GM18858 (cell line): Measurements from ENCODE around the gene SCN7A.

Experiments used
- ATAC-seq: cut with Tn5 transposase; IDR thresholded peaks from one replicate; pipeline ENCODE4 v1.9.1; 2021; ENCODE audit not compliant: unreplicated experiment

SCN7A gene

DNA sequence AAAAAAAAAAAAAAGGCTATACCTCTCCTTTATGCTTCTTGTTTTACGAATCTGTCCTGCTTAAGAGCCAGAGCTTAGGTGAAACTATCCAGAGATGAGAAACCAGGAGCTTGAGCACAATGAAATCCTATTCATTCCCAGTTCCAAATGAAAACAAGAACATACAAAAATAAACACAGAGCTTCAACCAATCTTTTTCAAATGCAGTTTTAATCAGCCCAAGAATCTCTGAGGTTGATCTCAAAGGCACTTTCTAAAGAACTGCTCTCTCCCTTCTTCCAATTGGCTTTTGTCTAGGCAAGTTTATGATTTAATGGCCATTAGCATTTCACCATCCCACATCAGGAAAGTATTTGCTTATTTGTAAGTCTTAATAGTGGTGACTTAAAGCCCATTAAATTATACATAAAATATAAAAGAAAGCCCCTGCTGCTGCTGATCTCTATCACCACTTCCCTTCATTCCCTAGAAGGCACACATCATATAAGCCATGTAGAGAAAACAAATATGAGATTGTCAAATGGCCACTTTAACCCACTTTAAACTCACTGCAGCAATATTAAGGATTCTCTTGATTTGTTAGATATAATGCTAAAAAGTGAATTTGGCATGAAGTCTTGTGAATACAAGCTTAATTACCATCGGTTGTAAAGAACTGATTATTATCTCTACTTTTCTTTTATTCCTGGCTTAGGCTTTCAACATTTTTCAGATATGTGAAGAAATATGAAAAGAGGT lies 89.0 kb downstream of the SCN7A start:
- ATAC-seq = no peak

DNA sequence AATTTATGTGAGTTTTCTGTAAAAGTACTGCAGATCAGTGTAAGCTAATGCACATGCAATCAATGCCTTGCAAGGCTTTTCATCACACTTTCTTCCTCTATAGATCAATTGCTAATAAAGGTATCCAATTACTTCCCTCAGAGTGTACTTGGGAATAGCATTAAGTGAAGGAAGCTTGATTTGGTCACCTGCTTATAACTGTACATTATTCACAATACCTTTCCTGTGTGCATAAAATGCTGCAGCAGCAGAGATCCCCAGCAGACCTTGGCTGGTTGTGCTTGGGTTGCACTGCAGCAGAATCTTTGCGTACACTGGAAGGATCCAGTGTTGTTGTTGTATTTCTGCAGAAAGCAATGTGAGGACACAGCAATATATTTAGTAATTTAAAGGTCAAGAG lies 99.8 kb downstream of the SCN7A start:
- no peak for ATAC-seq

DNA sequence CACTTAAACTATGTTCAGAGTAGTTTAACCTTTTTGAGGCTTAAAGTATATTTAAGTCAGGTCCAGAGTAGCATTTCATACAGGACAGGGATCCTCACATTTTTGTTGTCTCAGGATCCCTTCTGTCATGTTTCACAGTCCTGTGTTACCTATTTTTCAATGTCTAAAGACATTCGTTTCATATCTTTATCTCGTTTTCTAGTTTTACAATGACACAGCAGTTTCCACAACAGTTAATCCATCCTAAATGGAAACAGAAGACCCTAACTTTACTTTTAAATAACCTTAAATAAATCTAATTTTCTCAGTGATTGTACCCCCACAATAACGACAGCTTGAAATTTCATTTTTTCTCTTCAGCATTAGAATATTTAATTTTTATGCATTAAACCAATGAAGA lies 101.0 kb downstream of the SCN7A start:
- ATAC-seq = no peak

DNA sequence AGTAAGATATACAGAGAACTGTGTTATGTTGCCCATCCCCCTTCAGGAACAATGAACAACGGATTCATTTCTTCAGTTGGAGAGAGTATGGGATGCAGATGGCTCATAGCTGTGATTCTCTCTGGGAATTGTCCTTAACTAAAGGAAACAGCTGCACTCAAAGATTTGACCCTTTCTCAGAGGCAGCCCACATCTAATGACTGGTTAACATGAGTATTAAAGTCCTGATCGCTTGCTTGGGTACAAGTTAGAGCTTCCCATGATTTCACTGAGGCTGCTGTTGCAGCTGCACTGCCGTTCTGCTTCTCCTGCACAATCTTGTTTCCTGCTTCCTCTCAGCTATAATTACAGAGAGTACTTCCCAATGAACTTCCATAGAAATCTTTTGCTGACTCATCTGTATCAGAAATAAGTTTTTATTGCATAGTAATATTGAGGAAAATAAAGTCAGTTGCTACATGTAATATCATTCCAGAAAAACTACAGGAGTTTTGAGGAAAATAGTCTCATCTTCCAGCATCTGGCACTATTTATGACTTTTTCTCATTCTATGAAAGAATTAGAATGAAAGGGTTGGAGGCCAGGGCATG lies 105.5 kb downstream of the SCN7A start:
- ATAC-seq = no peak

DNA sequence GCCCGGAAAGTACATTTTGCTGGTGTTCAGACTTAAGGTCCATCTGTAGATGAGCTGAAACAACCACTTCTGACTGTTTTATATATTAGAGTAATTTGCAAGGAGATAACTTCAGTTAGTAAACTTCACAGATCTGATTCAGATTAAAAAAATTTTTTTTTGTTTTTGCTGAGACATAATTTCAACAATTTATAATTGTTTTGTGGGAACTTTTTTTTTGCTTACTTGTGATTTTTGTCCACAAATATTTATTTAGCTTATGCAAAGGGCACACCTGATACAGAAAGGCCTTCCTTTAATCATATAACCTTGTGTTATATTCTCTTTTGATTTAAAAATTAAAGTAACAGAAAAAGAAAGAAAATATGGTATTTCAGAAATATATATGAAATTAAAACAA lies 108.7 kb downstream of the SCN7A start:
- ATAC-seq = no peak

DNA sequence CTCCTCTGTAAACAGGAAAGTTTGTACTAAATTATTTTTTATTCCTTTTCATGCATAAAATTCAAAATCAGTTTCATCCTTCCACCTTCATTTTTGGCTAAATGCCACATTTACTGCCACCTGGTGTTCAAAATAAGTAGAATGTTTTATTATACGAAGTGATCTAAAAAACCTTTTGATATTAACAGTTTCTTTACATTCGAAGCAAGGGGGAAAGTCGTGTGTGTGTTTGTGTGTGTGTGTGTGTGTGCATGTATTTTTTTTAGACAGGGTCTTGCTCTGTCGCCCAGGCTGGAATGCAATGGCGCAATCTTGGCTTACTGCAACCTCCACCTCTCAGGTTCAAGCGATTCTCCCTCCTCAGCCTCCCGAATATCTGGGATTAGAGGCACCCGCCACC lies 109.3 kb downstream of the SCN7A start:
- ATAC-seq = no peak

- no peak for ATAC-seq
These were observed 111.6 kb downstream of the SCN7A start for GRCh38 chr2:166382448-166382847.

GRCh38 chr2:166380615-166381014 lies 113.4 kb downstream of the SCN7A start:
- no peak for ATAC-seq

- no peak for ATAC-seq
These were observed 117.2 kb downstream of the SCN7A start for GRCh38 chr2:166376873-166377272.

DNA sequence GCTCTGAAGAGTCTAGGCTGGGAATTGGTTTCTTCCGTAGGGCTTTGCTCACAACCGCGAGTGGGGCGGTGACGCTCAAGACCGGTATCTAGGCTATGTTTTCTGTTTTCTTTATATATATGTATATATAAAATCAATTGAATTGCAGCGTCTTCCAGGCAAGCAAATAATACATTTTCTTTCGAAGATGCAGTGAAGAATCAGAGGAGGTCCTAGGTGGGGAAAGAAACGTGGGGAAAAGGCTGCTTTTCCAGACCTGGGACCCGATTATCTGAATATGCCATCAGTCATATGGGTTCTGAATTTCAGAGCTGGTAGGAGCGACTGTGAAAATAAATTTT lies 117.6 kb downstream of the SCN7A start:
- ATAC-seq = no peak

GRCh38 chr2:166375736-166376487 lies 118.1 kb downstream of the SCN7A start, which contains the start of gene SCN9A:
Gene SCN9A (minus strand): TSS chr2:166375944. CDS start chr2:166311756, 64,188 bp downstream.
- ATAC-seq = peak; percentile 40

DNA sequence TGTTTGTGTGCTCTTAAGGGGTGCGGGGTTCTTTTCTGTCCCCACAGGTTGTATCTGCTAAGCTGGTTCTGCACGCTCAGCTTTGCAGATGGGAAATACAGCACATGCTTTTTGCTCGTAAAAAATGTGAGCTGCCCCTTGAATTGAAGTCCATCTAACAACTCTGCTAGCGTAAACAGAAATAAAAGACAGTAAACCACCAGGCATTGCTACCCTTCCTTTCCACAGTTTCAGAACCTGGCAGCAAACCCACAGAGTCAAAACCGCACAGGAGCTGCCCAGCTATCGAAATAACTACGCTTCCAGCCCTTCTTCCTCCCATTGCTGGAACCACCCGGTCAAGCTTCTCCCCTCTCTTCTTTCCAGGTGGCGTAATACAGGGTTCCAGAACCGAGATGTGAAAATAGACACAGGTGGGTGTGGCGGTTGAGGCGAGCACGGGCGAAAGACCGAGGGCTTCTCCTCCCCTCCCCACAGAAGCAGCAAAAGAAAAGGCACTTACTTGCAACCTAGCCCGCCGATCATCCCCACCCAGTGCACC lies 118.8 kb downstream of the SCN7A start:
- peak; percentile 5 for ATAC-seq

DNA sequence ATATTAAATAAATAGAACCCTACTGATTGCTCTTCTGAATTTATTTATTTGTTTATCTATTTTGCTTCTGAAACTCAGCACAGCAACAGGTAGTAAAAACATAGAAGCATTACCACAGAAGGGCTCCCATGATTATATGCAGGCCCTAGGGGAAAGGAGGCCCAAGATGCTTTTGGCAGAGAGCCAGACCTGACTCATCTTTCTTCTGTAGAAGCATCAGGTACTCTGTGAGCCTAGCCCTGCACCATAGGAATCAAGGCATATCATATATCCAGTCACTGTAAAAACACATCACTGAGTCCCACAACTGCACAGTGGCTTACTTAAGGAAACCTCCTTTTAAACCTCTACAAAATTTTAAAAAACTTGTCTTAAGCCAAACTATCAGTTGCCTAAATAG lies 120.1 kb downstream of the SCN7A start:
- no peak for ATAC-seq

DNA sequence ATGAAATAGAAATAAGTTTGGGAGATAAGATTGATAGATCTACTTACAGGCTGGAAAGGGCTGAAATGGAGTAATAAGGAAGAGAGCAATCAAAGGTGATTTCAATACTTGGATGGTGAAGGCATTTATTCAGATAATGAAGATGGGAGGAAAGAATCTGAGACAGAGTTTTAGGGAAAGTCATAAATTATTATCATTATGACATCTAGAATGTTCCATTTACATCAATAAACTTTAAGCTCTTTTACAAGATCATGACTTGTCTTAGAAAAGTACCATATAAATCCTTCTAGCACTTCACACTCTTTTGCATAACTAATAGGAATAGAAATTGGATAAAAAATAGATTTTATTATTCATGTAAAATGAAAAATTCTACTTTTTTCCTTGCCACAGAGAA lies 120.5 kb downstream of the SCN7A start:
- no peak for ATAC-seq

DNA sequence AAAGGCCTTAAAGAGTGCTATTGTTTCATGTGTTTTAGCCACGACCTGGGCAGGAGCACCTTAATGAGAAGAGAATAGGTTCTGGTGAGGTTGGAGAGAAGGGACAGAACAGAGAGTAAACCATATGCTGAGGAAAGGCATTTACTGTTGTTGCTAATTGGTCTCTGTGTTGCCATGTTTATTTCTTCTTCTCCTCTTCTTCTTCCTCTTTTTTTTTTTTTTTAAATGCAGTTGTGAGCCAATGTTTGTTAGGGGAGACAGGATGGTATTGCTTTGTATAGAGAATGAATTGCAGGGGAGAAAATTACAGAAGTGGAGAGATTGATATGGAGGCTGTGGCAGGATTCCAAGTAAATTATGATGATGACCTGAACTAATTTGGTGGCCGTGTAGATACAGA lies 120.9 kb downstream of the SCN7A start:
- no peak for ATAC-seq

- ATAC-seq = no peak
These were observed 122.0 kb downstream of the SCN7A start for GRCh38 chr2:166372046-166372445.

- no peak for ATAC-seq
These were observed 128.1 kb downstream of the SCN7A start for GRCh38 chr2:166365803-166366420.

- ATAC-seq = no peak
These were observed 128.8 kb downstream of the SCN7A start for GRCh38 chr2:166365239-166365638.

- ATAC-seq = no peak
These were observed 129.4 kb downstream of the SCN7A start for GRCh38 chr2:166364476-166365161.

- ATAC-seq = no peak
These were observed 132.5 kb downstream of the SCN7A start for GRCh38 chr2:166361351-166362153.
